ENCODE measurements around the gene KNSTRN. TPM values are rescaled to one million over a fixed set of nuclear protein-coding genes. Genes with fewer than 3 reads are reported as not detected.
A peak's percentile ranks its signal among the peaks of the same experiment; 100 is the strongest.

Gene KNSTRN
- total RNA-seq, 1 donor from 2014 or later = 50.4 TPM

GRCh38 chr15:40410476-40410875 is 28.0 kb downstream of the KNSTRN start:
- intact Hi-C loops (cut with micrococcal nuclease) = no loop called here
- no peaks in the 10 kb centered on the region for H3K27me3 Mint-ChIP-seq
- no peak for DNase-seq
- no peak overlapping the region for H3K4me3 Mint-ChIP-seq
- H3K27ac Mint-ChIP-seq = no peak overlapping the region
- peaks cover 39% of the 10 kb centered on the region for H3K36me3 Mint-ChIP-seq (ENCODE audit: low read depth)
- H3K4me1 Mint-ChIP-seq = peaks cover 29% of the 10 kb centered on the region
- H3K9me3 Mint-ChIP-seq = no peaks in the 10 kb centered on the region

GRCh38 chr15:40412095-40412759 is 29.7 kb downstream of the KNSTRN start:
- no peak for DNase-seq
- Mint-ChIP-seq H3K27me3 (no peaks in the 10 kb centered on the region), H3K36me3 (ENCODE audit: low read depth) (peaks cover 43% of the 10 kb centered on the region), H3K4me1 (peaks cover 22% of the 10 kb centered on the region), H3K27ac (no peak overlapping the region), H3K9me3 (no peaks in the 10 kb centered on the region), H3K4me3 (no peak overlapping the region)
- intact Hi-C loops (cut with micrococcal nuclease) = no loop called here

- intact Hi-C loops (cut with micrococcal nuclease) = no loop called here
- Mint-ChIP-seq H3K9me3 (no peaks in the 10 kb centered on the region), H3K27me3 (no peaks in the 10 kb centered on the region), H3K4me1 (peaks cover 15% of the 10 kb centered on the region), H3K4me3 (no peak overlapping the region), H3K36me3 (ENCODE audit: low read depth) (peaks cover 39% of the 10 kb centered on the region), H3K27ac (no peak overlapping the region)
- DNase-seq = no peak
Measured at GRCh38 chr15:40413036-40413435, 30.5 kb downstream of the KNSTRN start.

GRCh38 chr15:40414816-40415215 is 32.3 kb downstream of the KNSTRN start:
- Mint-ChIP-seq H3K36me3 (ENCODE audit: low read depth) (peaks cover 37% of the 10 kb centered on the region), H3K9me3 (no peaks in the 10 kb centered on the region), H3K4me1 (peaks cover 4% of the 10 kb centered on the region), H3K27me3 (no peaks in the 10 kb centered on the region), H3K4me3 (no peak overlapping the region), H3K27ac (no peak overlapping the region)
- DNase-seq = no peak
- intact Hi-C loops (cut with micrococcal nuclease) = no loop called here

GRCh38 chr15:40415226-40415625 is 32.7 kb downstream of the KNSTRN start:
- Mint-ChIP-seq H3K36me3 (ENCODE audit: low read depth) (peaks cover 35% of the 10 kb centered on the region), H3K4me1 (peaks cover 2% of the 10 kb centered on the region), H3K9me3 (no peaks in the 10 kb centered on the region), H3K27ac (no peak overlapping the region), H3K27me3 (no peaks in the 10 kb centered on the region), H3K4me3 (no peak overlapping the region)
- no peak for DNase-seq
- intact Hi-C loops (cut with micrococcal nuclease) = no loop called here

GRCh38 chr15:40416056-40416455 is 33.5 kb downstream of the KNSTRN start:
- no peak for DNase-seq
- H3K4me3 Mint-ChIP-seq = no peak overlapping the region
- peaks cover 26% of the 10 kb centered on the region for H3K36me3 Mint-ChIP-seq (ENCODE audit: low read depth)
- H3K27ac Mint-ChIP-seq = no peak overlapping the region
- peaks cover under 1% of the 10 kb centered on the region for H3K4me1 Mint-ChIP-seq
- H3K27me3 Mint-ChIP-seq = no peaks in the 10 kb centered on the region
- H3K9me3 Mint-ChIP-seq = no peaks in the 10 kb centered on the region
- intact Hi-C loops (cut with micrococcal nuclease) = no loop called here

- Mint-ChIP-seq H3K27ac (no peak overlapping the region), H3K27me3 (no peaks in the 10 kb centered on the region), H3K4me3 (no peak overlapping the region), H3K36me3 (ENCODE audit: low read depth) (peaks cover 13% of the 10 kb centered on the region), H3K4me1 (no peaks in the 10 kb centered on the region), H3K9me3 (no peaks in the 10 kb centered on the region)
- no peak for DNase-seq
- intact Hi-C loops (cut with micrococcal nuclease) = no loop called here
Measured at GRCh38 chr15:40418126-40418525, 35.6 kb downstream of the KNSTRN start.

GRCh38 chr15:40420071-40420713 is 37.7 kb downstream of the KNSTRN start:
- DNase-seq = no peak
- intact Hi-C loops (cut with micrococcal nuclease) = loop anchor here (5.0 kb wide), 2 partner anchors 53 to 98 kb away; partner anchors contain the start of gene INAFM2
- Mint-ChIP-seq H3K27me3 (no peaks in the 10 kb centered on the region), H3K36me3 (ENCODE audit: low read depth) (peaks cover 9% of the 10 kb centered on the region), H3K4me1 (no peaks in the 10 kb centered on the region), H3K9me3 (no peaks in the 10 kb centered on the region), H3K27ac (no peak overlapping the region), H3K4me3 (no peak overlapping the region)

- no peak overlapping the region for H3K4me3 Mint-ChIP-seq
- no peak for DNase-seq
- H3K27me3 Mint-ChIP-seq = no peaks in the 10 kb centered on the region
- peaks cover 4% of the 10 kb centered on the region for H3K36me3 Mint-ChIP-seq (ENCODE audit: low read depth)
- no peaks in the 10 kb centered on the region for H3K4me1 Mint-ChIP-seq
- H3K9me3 Mint-ChIP-seq = no peaks in the 10 kb centered on the region
- H3K27ac Mint-ChIP-seq = no peak overlapping the region
- intact Hi-C loops (cut with micrococcal nuclease) = loop anchor here (5.0 kb wide), 2 partner anchors 53 to 98 kb away; partner anchors contain the start of gene INAFM2
Measured at GRCh38 chr15:40420793-40421192, 38.3 kb downstream of the KNSTRN start.

- no peak overlapping the region for H3K4me3 Mint-ChIP-seq
Measured at GRCh38 chr15:40421246-40422157, 39.0 kb downstream of the KNSTRN start.

GRCh38 chr15:40424483-40425115 is 42.1 kb downstream of the KNSTRN start:
- no peaks in the 10 kb centered on the region for H3K9me3 Mint-ChIP-seq
- no peaks in the 10 kb centered on the region for H3K27me3 Mint-ChIP-seq
- no peaks in the 10 kb centered on the region for H3K4me1 Mint-ChIP-seq
- no peak overlapping the region for H3K27ac Mint-ChIP-seq
- no peak for DNase-seq
- intact Hi-C loops (cut with micrococcal nuclease) = loop anchor here (5.0 kb wide), 2 partner anchors 57 to 102 kb away; partner anchors contain the start of gene INAFM2
- no peaks in the 10 kb centered on the region for H3K36me3 Mint-ChIP-seq (ENCODE audit: low read depth)
- H3K4me3 Mint-ChIP-seq = no peak overlapping the region

More at GRCh38 chr15:40421246-40422157, 39.0 kb downstream of the KNSTRN start:
- Mint-ChIP-seq H3K27me3 (no peaks in the 10 kb centered on the region), H3K36me3 (ENCODE audit: low read depth) (peaks cover 2% of the 10 kb centered on the region), H3K27ac (no peak overlapping the region), H3K4me1 (no peaks in the 10 kb centered on the region), H3K9me3 (no peaks in the 10 kb centered on the region)
- intact Hi-C loops (cut with micrococcal nuclease) = loop anchor here (1.0 to 5.0 kb wide), 3 partner anchors 54 to 99 kb away; partner anchors contain the start of gene INAFM2
- DNase-seq = peak; percentile 96

GRCh38 chr15:40425681-40426080 is 43.2 kb downstream of the KNSTRN start:
- Mint-ChIP-seq H3K27me3 (no peaks in the 10 kb centered on the region), H3K9me3 (no peaks in the 10 kb centered on the region), H3K27ac (no peak overlapping the region), H3K36me3 (ENCODE audit: low read depth) (no peaks in the 10 kb centered on the region), H3K4me3 (no peak overlapping the region), H3K4me1 (no peaks in the 10 kb centered on the region)
- no peak for DNase-seq
- intact Hi-C loops (cut with micrococcal nuclease) = no loop called here

- no peak for DNase-seq
- no peaks in the 10 kb centered on the region for H3K4me1 Mint-ChIP-seq
- no peaks in the 10 kb centered on the region for H3K36me3 Mint-ChIP-seq (ENCODE audit: low read depth)
- H3K9me3 Mint-ChIP-seq = no peaks in the 10 kb centered on the region
- intact Hi-C loops (cut with micrococcal nuclease) = no loop called here
- H3K27ac Mint-ChIP-seq = no peak overlapping the region
- H3K27me3 Mint-ChIP-seq = peaks cover under 1% of the 10 kb centered on the region
- no peak overlapping the region for H3K4me3 Mint-ChIP-seq
Measured at GRCh38 chr15:40427188-40427587, 44.7 kb downstream of the KNSTRN start.
